H1 (cell line): ENCODE results near the gene ATP6V0D1. TPM values are rescaled to one million over a fixed set of nuclear protein-coding genes. Genes with fewer than 3 reads are reported as not detected.

ENCODE experiments used
- CTCF ChIA-PET: fragments of 300-600 bp; sonication (Branson Sonifier 250); formaldehyde crosslinking; loops from one replicate; lab custom pipeline; 2021; ENCODE audit not compliant: partially characterized antibody; lab: Charles Lee
- POLR2A ChIA-PET: fragments of 300-600 bp; sonication (Branson Sonifier 250); formaldehyde crosslinking; loops from one replicate; lab custom pipeline; 2021; ENCODE audit warnings: inconsistent platforms; ENCODE audit not compliant: partially characterized antibody; lab: Charles Lee
- DNase-seq, 2 experiments: peaks; one replicate each; pipeline versions ENCODE4 v3.0.0 to v3.0.0-alpha.2; 2010 to 2022; ENCODE audit warnings: low spot score in 2 of 2, low read depth in 1 of 2, mixed read lengths in 1 of 2
- FAIRE-seq: peaks from 2 replicates; lab custom pipeline; 2011; peaks lifted over from hg19 to GRCh38; lab: Jason Lieb, UNC
- H2AFZ ChIP-seq: 2 replicates; pipeline ENCODE4 v1.8.1; 2012; ENCODE audit warnings: low read length, inconsistent platforms
- H2AK5ac ChIP-seq: 2 replicates; pipeline ENCODE4 v1.6.1; 2013; ENCODE audit warnings: low read depth, low read length
- H2BK120ac ChIP-seq: replicated peaks from 2 replicates; pipeline ENCODE3; 2013; ENCODE audit warnings: low read depth, low read length, inconsistent platforms
- H2BK12ac ChIP-seq: 2 replicates; pipeline ENCODE4 v1.6.1; 2013; ENCODE audit warnings: low read depth, low read length
- H2BK15ac ChIP-seq: 2 replicates; pipeline ENCODE4 v1.6.1; 2013; ENCODE audit warnings: low read length
- H2BK20ac ChIP-seq: 2 replicates; pipeline ENCODE4 v1.6.1; 2013; ENCODE audit warnings: low read length
- H2BK5ac ChIP-seq: 2 replicates; pipeline ENCODE4 v1.6.1; 2013; ENCODE audit warnings: low read depth, low read length
- H3K14ac ChIP-seq: 2 replicates; pipeline ENCODE4 v1.6.1; 2013; ENCODE audit warnings: inconsistent platforms; ENCODE audit not compliant: insufficient read length
- H3K18ac ChIP-seq: 2 replicates; pipeline ENCODE4 v1.6.1; 2013; ENCODE audit warnings: low read length; ENCODE audit errors: extremely low read depth
- H3K23ac ChIP-seq: 2 replicates; pipeline ENCODE4 v1.6.1; 2013; ENCODE audit warnings: inconsistent platforms; ENCODE audit not compliant: insufficient read length
- H3K23me2 ChIP-seq: 2 replicates; pipeline ENCODE4 v1.6.1; 2013; ENCODE audit warnings: low read depth, low read length
- H3K27ac ChIP-seq: 2 replicates; pipeline ENCODE4 v1.6.1; 2011; ENCODE audit warnings: low read depth, low read length, inconsistent platforms
- H3K27me3 ChIP-seq, 4 experiments: replicated peaks in 1 of 4; 1 replicate in 1 of 4; 2 replicates in 3 of 4; pipeline versions ENCODE4 v1.6.1 to v1.8.1; 2011 to 2013; ENCODE audit warnings: low read length in 3 of 4, mild to moderate bottlenecking in 3 of 4, inconsistent platforms in 2 of 4, mixed read lengths in 2 of 4, moderate library complexity in 1 of 4; ENCODE audit not compliant: control insufficient read depth in 3 of 4, insufficient read depth in 3 of 4; ENCODE audit errors: extremely low read depth in 1 of 4
- H3K36me3 ChIP-seq, 4 experiments: 2 replicates each; pipeline versions ENCODE4 v1.6.1 to v1.8.1; 2011 to 2013; ENCODE audit warnings: mild to moderate bottlenecking in 4 of 4, low read length in 3 of 4, moderate library complexity in 2 of 4, control low read depth in 1 of 4, inconsistent platforms in 1 of 4; ENCODE audit not compliant: insufficient read depth in 4 of 4, control insufficient read depth in 2 of 4
- H3K4ac ChIP-seq: replicated peaks from 2 replicates; pipeline ENCODE3; 2013; ENCODE audit warnings: low read length, low read depth, mixed read lengths, inconsistent platforms; ENCODE audit not compliant: insufficient read length
- H3K4me1 ChIP-seq, 4 experiments: replicated peaks in 1 of 4; 1 replicate in 1 of 4; 2 replicates in 3 of 4; pipeline versions ENCODE4 v1.6.1 to v1.8.1; 2011 to 2013; ENCODE audit warnings: low read length in 3 of 4, inconsistent platforms in 2 of 4, mixed read lengths in 1 of 4; ENCODE audit not compliant: insufficient read depth in 4 of 4, control insufficient read depth in 3 of 4
- H3K4me2 ChIP-seq, 2 experiments: 2 replicates each; pipeline versions ENCODE4 v1.6.1 to v1.8.1; 2011 to 2013; ENCODE audit warnings: low read depth in 2 of 2, low read length in 2 of 2, control low read depth in 1 of 2, inconsistent platforms in 1 of 2, mild to moderate bottlenecking in 1 of 2; ENCODE audit not compliant: insufficient read depth in 1 of 2
- H3K4me3 ChIP-seq, 4 experiments: fragments of 200-600, 300-600 bp in 1 of 4; sonication (generic), shearing (Covaris generic), sonication (Bioruptor Twin) in 1 of 4; 2 replicates each; pipeline versions ENCODE4 v1.5.1 to v1.8.1; 2011 to 2016; ENCODE audit warnings: low read length in 4 of 4, low read depth in 3 of 4, control low read depth in 2 of 4, inconsistent platforms in 2 of 4, mild to moderate bottlenecking in 2 of 4, mixed read lengths in 1 of 4, moderate library complexity in 1 of 4; ENCODE audit not compliant: insufficient read depth in 2 of 4; ENCODE audit errors: extremely low read depth in 1 of 4
- H3K56ac ChIP-seq: replicated peaks from 2 replicates; pipeline ENCODE3; 2013; ENCODE audit warnings: low read depth, mild to moderate bottlenecking, mixed read lengths, low read length, inconsistent platforms; ENCODE audit not compliant: insufficient read length
- H3K79me1 ChIP-seq: 2 replicates; pipeline ENCODE4 v1.6.1; 2013; ENCODE audit warnings: low read depth, low read length, control low read depth
- H3K79me2 ChIP-seq, 2 experiments: 2 replicates each; pipeline versions ENCODE4 v1.6.1 to v1.8.1; 2012 to 2013; ENCODE audit warnings: low read length in 2 of 2, mild to moderate bottlenecking in 2 of 2, inconsistent platforms in 1 of 2; ENCODE audit not compliant: insufficient read depth in 2 of 2, control insufficient read depth in 1 of 2
- H3K9ac ChIP-seq, 4 experiments: replicated peaks in 1 of 4; 1 replicate in 1 of 4; 2 replicates in 3 of 4; pipeline versions ENCODE4 v1.6.1 to v1.8.1; 2011 to 2013; ENCODE audit warnings: low read depth in 3 of 4, low read length in 3 of 4, control low read depth in 2 of 4, mild to moderate bottlenecking in 2 of 4, moderate library complexity in 2 of 4, inconsistent platforms in 1 of 4; ENCODE audit errors: extremely low read depth in 1 of 4
- H3K9me3 ChIP-seq, 2 experiments: 2 replicates each; pipeline versions ENCODE4 v1.6.1 to v1.8.1; 2012 to 2013; ENCODE audit warnings: mild to moderate bottlenecking in 2 of 2, moderate library complexity in 2 of 2, control low read depth in 1 of 2, inconsistent platforms in 1 of 2, low read depth in 1 of 2, low read length in 1 of 2, mixed read lengths in 1 of 2; ENCODE audit not compliant: insufficient read depth in 2 of 2
- H4K20me1 ChIP-seq, 2 experiments: replicated peaks in 1 of 2; 2 replicates each; pipeline versions ENCODE3 to v1.8.1; 2011 to 2013; ENCODE audit warnings: inconsistent platforms in 2 of 2, low read length in 2 of 2, mild to moderate bottlenecking in 1 of 2; ENCODE audit not compliant: insufficient read depth in 2 of 2, control insufficient read depth in 1 of 2
- H4K5ac ChIP-seq: 2 replicates; pipeline ENCODE4 v1.6.1; 2013; ENCODE audit warnings: low read length, low read depth, mixed read lengths, inconsistent platforms; ENCODE audit not compliant: insufficient read length
- H4K8ac ChIP-seq: 2 replicates; pipeline ENCODE4 v1.8.0; 2013; ENCODE audit warnings: mild to moderate bottlenecking, moderate library complexity, low read length, inconsistent platforms; ENCODE audit not compliant: insufficient read depth; ENCODE audit errors: extremely low read depth
- H4K91ac ChIP-seq: replicated peaks from 2 replicates; pipeline ENCODE3; 2013; ENCODE audit warnings: low read length, mixed read lengths, inconsistent platforms; ENCODE audit not compliant: insufficient read length
- BACH1 ChIP-seq: IDR thresholded peaks from 2 replicates; pipeline ENCODE4 v1.6.1; 2012; ENCODE audit warnings: low read length, improper control_type of control experiment
- CHD2 ChIP-seq: IDR thresholded peaks from 2 replicates; pipeline ENCODE4 v1.6.1; 2012; ENCODE audit warnings: low read length, improper control_type of control experiment
- EGR1 ChIP-seq: IDR thresholded peaks from 2 replicates; pipeline ENCODE4 v1.6.1; 2011; ENCODE audit warnings: low read depth, low read length, borderline replicate concordance
- EP300 ChIP-seq, 2 experiments: IDR thresholded peaks; 1 replicate in 1 of 2; 2 replicates in 1 of 2; pipeline ENCODE4 v1.6.1; 2011 to 2012; ENCODE audit warnings: low read depth in 2 of 2, low read length in 2 of 2, mild to moderate bottlenecking in 2 of 2, borderline replicate concordance in 1 of 2, inconsistent platforms in 1 of 2, moderate library complexity in 1 of 2
- EZH2 ChIP-seq: fragments of 200-600 bp; sonication (generic); IDR thresholded peaks from 2 replicates; pipeline ENCODE4 v1.7.1; 2012; ENCODE audit warnings: low read depth, mild to moderate bottlenecking, moderate library complexity, low read length, inconsistent platforms; ENCODE audit not compliant: severe bottlenecking
- GTF2F1 ChIP-seq: IDR thresholded peaks from 2 replicates; pipeline ENCODE4 v1.6.1; 2012; ENCODE audit warnings: low read depth, low read length, improper control_type of control experiment, borderline replicate concordance
- KDM5A ChIP-seq: fragments of 200-600 bp; IDR thresholded peaks from 2 replicates; pipeline ENCODE4 v1.7.1; 2012; ENCODE audit warnings: mild to moderate bottlenecking, low read length, inconsistent platforms, mixed read lengths
- POLR2AphosphoS5 ChIP-seq: IDR thresholded peaks from 2 replicates; pipeline ENCODE4 v1.6.1; 2011; ENCODE audit warnings: low read depth, low read length
- RXRA ChIP-seq: IDR thresholded peaks from 2 replicates; pipeline ENCODE4 v1.6.1; 2011; ENCODE audit warnings: low read depth, mild to moderate bottlenecking, low read length, moderate library complexity; ENCODE audit not compliant: insufficient read depth
- SP4 ChIP-seq: IDR thresholded peaks from 2 replicates; pipeline ENCODE4 v1.6.1; 2012; ENCODE audit warnings: low read length, inconsistent platforms
- SUZ12 ChIP-seq: fragments of 200-600 bp; sonication (generic); IDR thresholded peaks from 2 replicates; pipeline ENCODE4 v1.6.1; 2012; ENCODE audit warnings: mild to moderate bottlenecking, inconsistent platforms, low read length, moderate library complexity, mixed read lengths
- WGBS, 2 experiments: shearing (Covaris generic) in 1 of 2; methylation state at CpG; one replicate each; pipeline versions ENCODE4 v1.1.6 to v1.1.7; 2013 to 2015; ENCODE audit warnings: low lambda C conversion rate in 2 of 2, mixed read lengths in 2 of 2, inconsistent platforms in 1 of 2, low coverage in 1 of 2, missing lambda C conversion rate in 1 of 2; ENCODE audit not compliant: insufficient replicate concordance in 2 of 2, insufficient coverage in 1 of 2, insufficient read length in 1 of 2; ENCODE audit errors: extremely low coverage in 1 of 2, missing lambda C conversion rate in 1 of 2; 5-methylcytosine and 5-hydroxymethylcytosine counted together
- polyA plus RNA-seq, 7 experiments: library from polyadenylated mRNA; depleted of rRNA in 3 of 7; stranded (reverse) in 5 of 7; unstranded in 2 of 7; fragments of >200 nt in 5 of 7; fragments of 200-250 nt in 2 of 7; gene quantifications; 1 replicate in 5 of 7; 2 replicates in 1 of 7; 4 replicates in 1 of 7; pipeline versions ENCODE4 v1.2.1 to v1.2.3, GENCODE V29; 2011 to 2013; ENCODE audit warnings: missing spikeins in 2 of 7, mixed read lengths in 2 of 7
- total RNA-seq: library from RNA; stranded (reverse); fragmentation: NEBNext Ultra II Directional; extraction: Animal tissue kit (Norgen Biotek cat#: 25700); gene quantifications from 2 replicates; pipeline ENCODE4 v1.2.1, GENCODE V29; 2021
- TF ChIP-seq, protein P1 (sequence below), 3 experiments: IDR thresholded peaks; 1 replicate in 2 of 3; 2 replicates in 1 of 3; pipeline versions ENCODE4 v1.5.1 to v1.6.1; 2011; ENCODE audit warnings: low read length in 3 of 3, mild to moderate bottlenecking in 3 of 3, inconsistent platforms in 2 of 3, low read depth in 1 of 3, moderate library complexity in 1 of 3; ENCODE audit not compliant: insufficient read depth in 1 of 3; ENCODE audit errors: control extremely low read depth in 1 of 3

The ATP6V0D1 gene
- total and polyA plus RNA-seq, 2 of the 8 experiments (the other 6 are each of a cell fraction or from before 2014, with no cell fraction given), result 47.3 to 134 TPM

- Histone ChIP-seq H3K23me2 (no peaks in the 10 kb centered on the region), H3K79me1 (no peaks in the 10 kb centered on the region; the same call in 1 of the 2 replicates), H3K23ac (no peak overlapping the region), H4K5ac (no peak overlapping the region), H3K4me3 (no peak overlapping the region), H4K91ac (no peak overlapping the region), H2BK15ac (no peak overlapping the region), H4K8ac (no peak overlapping the region), H3K4me1 (peaks cover 0 to 5% (median 3%) of the 10 kb centered on the region in 4 experiments; a peak in 5 of 7 replicates), H3K36me3 (peaks cover 0 to 5% (median 0%) of the 10 kb centered on the region in 4 experiments; a peak in 1 of 8 replicates), H2BK20ac (no peak overlapping the region), H2AFZ (no peak overlapping the region), H3K4ac (no peak overlapping the region), H3K9ac (no peak overlapping the region; a peak in 1 of 7 replicates), H2BK5ac (no peak overlapping the region), H2AK5ac (no peak overlapping the region), H3K27ac (no peak overlapping the region), H3K9me3 (peaks cover 0 to 4% of the 10 kb centered on the region in 2 experiments; a peak in 1 of 4 replicates), H3K56ac (no peak overlapping the region), H3K79me2 (no peaks in the 10 kb centered on the region), H2BK120ac (no peak overlapping the region), H3K4me2 (no peak overlapping the region), H3K18ac (no peak overlapping the region), H4K20me1 (peaks cover 2 to 5% of the 10 kb centered on the region in 2 experiments), H3K14ac (no peak overlapping the region), H2BK12ac (no peak overlapping the region), H3K27me3 (no peaks in the 10 kb centered on the region)
- CTCF ChIA-PET, result interaction anchor here (1.5 to 28.6 kb wide), 3 partner anchors 5 to 47 kb away, joined by 3 to 683 read pairs (median 683); partner anchors contain the start of gene HSD11B2
- DNase-seq (no peak), FAIRE-seq (no peak)
- POLR2A ChIA-PET, result no interaction called here
- 88% methylated on average over 2 of the region's 2 CpGs; no CpG with 5 or more reads in 1 of the 2 experiments for WGBS, 2 experiments
- TF ChIP-seq EZH2 (no peak), CHD2 (no peak), EGR1 (no peak), BACH1 (no peak), EP300 (IDR thresholded peaks at IDR 0.05; ENCODE audit: borderline replicate concordance in 1 of 2, low read depth in 2 of 2, low read length in 2 of 2) (no peak), KDM5A (no peak), POLR2AphosphoS5 (no peak), RXRA (no peak), SP4 (no peak), SUZ12 (no peak), GTF2F1 (no peak)
- TF ChIP-seq, protein P1, sequence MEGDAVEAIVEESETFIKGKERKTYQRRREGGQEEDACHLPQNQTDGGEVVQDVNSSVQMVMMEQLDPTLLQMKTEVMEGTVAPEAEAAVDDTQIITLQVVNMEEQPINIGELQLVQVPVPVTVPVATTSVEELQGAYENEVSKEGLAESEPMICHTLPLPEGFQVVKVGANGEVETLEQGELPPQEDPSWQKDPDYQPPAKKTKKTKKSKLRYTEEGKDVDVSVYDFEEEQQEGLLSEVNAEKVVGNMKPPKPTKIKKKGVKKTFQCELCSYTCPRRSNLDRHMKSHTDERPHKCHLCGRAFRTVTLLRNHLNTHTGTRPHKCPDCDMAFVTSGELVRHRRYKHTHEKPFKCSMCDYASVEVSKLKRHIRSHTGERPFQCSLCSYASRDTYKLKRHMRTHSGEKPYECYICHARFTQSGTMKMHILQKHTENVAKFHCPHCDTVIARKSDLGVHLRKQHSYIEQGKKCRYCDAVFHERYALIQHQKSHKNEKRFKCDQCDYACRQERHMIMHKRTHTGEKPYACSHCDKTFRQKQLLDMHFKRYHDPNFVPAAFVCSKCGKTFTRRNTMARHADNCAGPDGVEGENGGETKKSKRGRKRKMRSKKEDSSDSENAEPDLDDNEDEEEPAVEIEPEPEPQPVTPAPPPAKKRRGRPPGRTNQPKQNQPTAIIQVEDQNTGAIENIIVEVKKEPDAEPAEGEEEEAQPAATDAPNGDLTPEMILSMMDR (IDR thresholded peaks at IDR 0.05; ENCODE audit: control extremely low read depth in 1 of 3, insufficient read depth in 1 of 3, low read depth in 1 of 3, low read length in 3 of 3), result no peak
Observed at GRCh38 chr16:67449336-67449735, 31.6 kb downstream of the ATP6V0D1 start.
